NOMO-1 treated with dmso at 0.1 percent for 144 hours (cell line): Measurements from ENCODE around the gene WDR31.

Source experiments
- DNase-seq: peaks from one replicate; lab custom pipeline; 2025; ENCODE audit not compliant: unreplicated experiment; lab: John Stamatoyannopoulos, UW

Gene WDR31

GRCh38 chr9:113341712-113342410 lies 1.8 kb upstream of the WDR31 start:
- DNase-seq, result no peak

- no peak for DNase-seq
These were observed 2.4 kb downstream of the WDR31 start for GRCh38 chr9:113337714-113338113.

- no peak for DNase-seq
These were observed 8.3 kb downstream of the WDR31 start for GRCh38 chr9:113331780-113332179.

- DNase-seq, result no peak
These were observed 11.9 kb downstream of the WDR31 start for GRCh38 chr9:113328045-113328782.

- no peak for DNase-seq
These were observed 13.8 kb downstream of the WDR31 start for GRCh38 chr9:113326230-113326629.

GRCh38 chr9:113322671-113323070 lies 17.4 kb downstream of the WDR31 start:
- DNase-seq, result no peak

GRCh38 chr9:113320051-113320450 lies 20.0 kb downstream of the WDR31 start:
- no peak for DNase-seq

- DNase-seq, result no peak
These were observed 21.0 kb downstream of the WDR31 start for GRCh38 chr9:113319054-113319453.

GRCh38 chr9:113317777-113318176 lies 22.3 kb downstream of the WDR31 start:
- DNase-seq, result no peak

GRCh38 chr9:113316030-113316429 lies 24.0 kb downstream of the WDR31 start:
- DNase-seq, result no peak

GRCh38 chr9:113315231-113315630 lies 24.8 kb downstream of the WDR31 start:
- no peak for DNase-seq

GRCh38 chr9:113313261-113313660 lies 26.8 kb downstream of the WDR31 start:
- DNase-seq, result no peak

GRCh38 chr9:113311961-113312360 lies 28.1 kb downstream of the WDR31 start:
- DNase-seq, result no peak

- no peak for DNase-seq
These were observed 29.5 kb downstream of the WDR31 start for GRCh38 chr9:113310538-113310937.

GRCh38 chr9:113309204-113309813 lies 30.8 kb downstream of the WDR31 start:
- no peak for DNase-seq

GRCh38 chr9:113307396-113307975 lies 32.6 kb downstream of the WDR31 start:
- DNase-seq, result no peak

- DNase-seq, result no peak
These were observed 33.5 kb downstream of the WDR31 start for GRCh38 chr9:113306566-113306965.

GRCh38 chr9:113302792-113303418 lies 37.2 kb downstream of the WDR31 start, which contains the start of gene RNF183:
Gene RNF183, minus strand, starts transcription at chr9:113303376. Its CDS starts 5,192 bp downstream, at chr9:113298184.
- no peak for DNase-seq

GRCh38 chr9:113301548-113301947 lies 38.5 kb downstream of the WDR31 start:
- no peak for DNase-seq

- DNase-seq, result peak; percentile 20
These were observed 40.2 kb downstream of the WDR31 start for GRCh38 chr9:113299800-113300292.
